ENCODE results near the gene SPRED2. TPM values are rescaled to one million over a fixed set of nuclear protein-coding genes. Genes with fewer than 3 reads are reported as not detected.
"Not testable (repeated sequence)": the region's sequence is repeated elsewhere in the genome, so short reads cannot be mapped to it uniquely, and the experiment has no call there.

Gene SPRED2
- total and polyA plus RNA-seq, 8 donors = 6.2 to 20.0 (median 15.2) TPM

- Histone ChIP-seq H3K4me1 (no peaks in the 10 kb centered on the region), H3K27me3 (no peaks in the 10 kb centered on the region), H3K36me3 (peaks cover 0 to 9% (median 0%) of the 10 kb centered on the region in 3 donors), H3K9me3 (no peaks in the 10 kb centered on the region), H3K27ac (no peak overlapping the region), H3K4me3 (no peak overlapping the region)
- intact Hi-C loops (cut with DNase I) = no loop called here
- TF ChIP-seq CTCF (IDR thresholded peaks at IDR 0.05) = no peak
- no peak for FAIRE-seq
- no peak for DNase-seq
- 78 to 94% methylated on average over 5 of the region's 5 CpGs for WGBS, 2 donors
- ATAC-seq = no peak
These were observed 113.2 kb downstream of the SPRED2 start for GRCh38 chr2:65319072-65319673.

DNA sequence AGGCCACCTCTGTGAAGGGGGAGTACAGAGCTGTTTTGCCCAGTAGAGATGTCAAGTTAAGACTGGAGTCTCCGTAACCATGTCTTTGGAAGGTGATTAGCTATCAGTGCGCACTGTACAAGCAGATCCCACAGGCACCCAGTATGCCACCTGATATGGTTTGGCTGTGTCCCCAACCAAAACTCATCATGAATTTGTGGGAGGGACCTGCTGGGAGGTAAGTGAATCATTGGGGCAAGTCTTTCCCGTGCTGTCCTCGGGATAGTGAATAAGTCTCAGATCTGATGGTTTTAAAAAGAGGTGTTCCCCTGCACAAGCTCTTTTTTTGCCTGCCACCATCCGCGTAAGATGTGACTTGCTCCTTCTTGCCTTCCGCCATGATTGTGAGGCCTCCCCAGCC, 114.6 kb downstream of the SPRED2 start:
- Histone ChIP-seq H3K36me3 (peaks cover 0 to 20% (median 6%) of the 10 kb centered on the region in 3 donors), H3K9me3 (no peaks in the 10 kb centered on the region), H3K27me3 (no peaks in the 10 kb centered on the region), H3K4me3 (no peak overlapping the region), H3K27ac (no peak overlapping the region), H3K4me1 (no peaks in the 10 kb centered on the region)
- DNase-seq (no peak), FAIRE-seq (no peak), ATAC-seq (no peak)
- TF ChIP-seq CTCF (IDR thresholded peaks at IDR 0.05) = no peak
- intact Hi-C loops (cut with DNase I) = no loop called here
- WGBS, 2 donors = 97 to 99% methylated on average over 7 of the region's 7 CpGs

DNA sequence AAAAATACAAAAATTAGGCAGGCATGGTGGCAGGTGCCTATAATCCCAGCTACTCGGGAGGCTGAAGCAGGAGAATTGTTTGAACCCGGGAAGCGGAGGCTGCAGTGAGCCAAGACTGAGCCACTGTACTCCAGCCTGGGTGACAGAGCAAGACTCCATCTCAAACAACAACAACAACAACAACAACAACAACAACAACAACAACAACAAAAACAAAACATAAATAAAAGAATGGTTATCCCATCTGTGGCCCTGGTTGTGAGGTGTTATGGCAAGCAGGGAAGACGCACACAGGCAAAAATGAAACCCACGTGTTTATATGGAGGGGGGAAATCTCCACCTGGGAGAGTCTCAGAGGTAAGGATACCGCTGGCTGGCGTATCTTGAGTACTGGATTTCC, 115.0 kb downstream of the SPRED2 start:
- intact Hi-C loops (cut with DNase I); ATAC-seq; H3K27me3 ChIP-seq; FAIRE-seq; H3K4me1 ChIP-seq; H3K9me3 ChIP-seq; H3K27ac ChIP-seq; DNase-seq; H3K4me3 ChIP-seq: not testable (repeated sequence)
- H3K36me3 ChIP-seq = peaks cover 0 to 25% (median 6%) of the 10 kb centered on the region in 3 donors
- WGBS, 2 donors = 90 to 94% methylated on average over 7 of the region's 7 CpGs

DNA sequence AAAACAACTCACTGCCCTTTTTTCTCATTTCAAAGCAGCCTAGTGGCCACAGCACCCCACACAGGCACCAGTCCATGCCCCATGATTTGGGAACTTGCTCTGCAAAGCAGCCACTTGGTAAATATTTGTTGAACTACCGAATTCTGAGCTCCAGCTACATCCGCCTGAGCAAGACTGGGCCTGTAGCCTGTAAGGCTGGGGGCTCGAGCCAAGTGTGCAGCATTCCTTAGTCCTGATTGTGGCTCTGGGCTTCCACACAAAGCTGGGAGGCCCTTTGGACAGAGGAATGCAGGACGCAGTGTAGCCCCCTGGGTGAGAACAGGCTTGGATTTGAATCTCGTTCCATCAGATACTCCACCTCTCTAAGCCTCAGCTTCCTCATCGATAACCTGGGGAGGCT, 116.3 kb downstream of the SPRED2 start:
- FAIRE-seq (no peak), DNase-seq (peak in 1 of 6 donors; percentile 18), ATAC-seq (peak in 3 of 4 donors; percentile 34 to 65 (median 53))
- TF ChIP-seq CTCF (IDR thresholded peaks at IDR 0.05) = no peak
- 61 to 67% methylated on average over 6 of the region's 6 CpGs for WGBS, 2 donors
- H3K4me3 ChIP-seq = no peak overlapping the region
- H3K27ac ChIP-seq = no peak overlapping the region
- H3K9me3 ChIP-seq = no peaks in the 10 kb centered on the region
- H3K4me1 ChIP-seq = peaks cover 0 to 2% (median 0%) of the 10 kb centered on the region in 3 donors
- no peaks in the 10 kb centered on the region for H3K27me3 ChIP-seq
- intact Hi-C loops (cut with DNase I) = no loop called here
- H3K36me3 ChIP-seq = peaks cover 0 to 34% (median 6%) of the 10 kb centered on the region in 3 donors

- intact Hi-C loops (cut with DNase I) = no loop called here
- no peak for FAIRE-seq
- TF ChIP-seq CTCF (IDR thresholded peaks at IDR 0.05) = no peak
- 92 to 93% methylated on average over 8 of the region's 8 CpGs for WGBS, 2 donors
- DNase-seq = no peak
- no peak for ATAC-seq
- Histone ChIP-seq H3K27ac (no peak overlapping the region), H3K4me1 (peaks cover 0 to 2% (median 0%) of the 10 kb centered on the region in 3 donors), H3K4me3 (no peak overlapping the region), H3K36me3 (peaks cover 0 to 34% (median 6%) of the 10 kb centered on the region in 3 donors), H3K27me3 (no peaks in the 10 kb centered on the region), H3K9me3 (no peaks in the 10 kb centered on the region)
These were observed 117.5 kb downstream of the SPRED2 start for GRCh38 chr2:65314801-65315441.

All from pancreas (tissue), 10 donors.